Measurements from ENCODE around the gene SNTB2. TPM values are rescaled to one million over a fixed set of nuclear protein-coding genes. Genes with fewer than 3 reads are reported as not detected.

The SNTB2 gene
- total and polyA plus RNA-seq, 10 of the 15 experiments (the other 5 are each of a cell fraction or from before 2014, with no cell fraction given), result 1.2 to 15.7 (median 5.0) TPM

GRCh38 chr16:69351309-69352027 is 164.5 kb downstream of the SNTB2 start, which contains the start of gene TMED6:
Gene TMED6 (minus strand): TSS chr16:69351786. CDS start chr16:69351753, 33 bp downstream.
- Histone ChIP-seq H3K4me3 (no peak within 1 kb of the TSS), H3K9ac (ENCODE audit: control insufficient read depth, insufficient read depth, low read length) (no peak within 1 kb of the TSS), H3K79me2 (ENCODE audit: control insufficient read depth, insufficient read depth, low read length) (no peaks in the 10 kb centered on the region), H3K4me1 (ENCODE audit: control insufficient read depth, insufficient read depth, low read length) (no peaks in the 10 kb centered on the region; the same call in 1 of the 2 replicates), H3K36me3 (ENCODE audit: control insufficient read depth in 2 of 2, insufficient read depth in 2 of 2, low read length in 1 of 2) (peaks cover 0 to 4% of the 10 kb centered on the region in 2 experiments; a peak in 3 of 4 replicates), H3K27ac (ENCODE audit: control insufficient read depth, insufficient read depth) (no peak within 1 kb of the TSS), H3K9me3 (replicated peaks; ENCODE audit: control insufficient read depth, insufficient read depth, low read length) (no peaks in the 10 kb centered on the region), H2AFZ (ENCODE audit: control insufficient read depth, low read depth, low read length) (no peak within 1 kb of the TSS), H3K27me3 (replicated peaks in 1 of 2; ENCODE audit: control insufficient read depth in 2 of 2, insufficient read depth in 2 of 2, low read length in 1 of 2) (no peaks in the 10 kb centered on the region), H3K4me2 (ENCODE audit: control insufficient read depth, insufficient read depth) (no peak within 1 kb of the TSS), H4K20me1 (ENCODE audit: control insufficient read depth, insufficient read depth) (no peaks in the 10 kb centered on the region)
- RAD21 ChIA-PET (ENCODE audit: unreplicated experiment), result interaction anchor here (0.6 kb wide), 1 partner anchor 244 kb away, joined by 6 read pairs; no protein-coding TSS in a partner anchor
- POLR2A ChIA-PET, result interaction anchor here (0.6 kb wide), 1 partner anchor 46 kb away, joined by 4 read pairs; no protein-coding TSS in a partner anchor
- intact Hi-C loops (cut with micrococcal nuclease; ENCODE audit: unreplicated experiment) (no loop called here), in situ Hi-C loops (cut with MboI) (no loop called here)
- SMC1A ChIA-PET (ENCODE audit: uncharacterized antibody, unreplicated experiment), result interaction anchor here (1.0 kb wide), 1 partner anchor 11 kb away, joined by 3 read pairs; no protein-coding TSS in a partner anchor
- CTCF ChIA-PET, result interaction anchor here (1.3 kb wide), 1 partner anchor 403 kb away, joined by 4 read pairs; the partner anchor contains the start of gene NOB1
- no peak for DNase-seq (ENCODE audit: low read depth, low spot score)
- FAIRE-seq, result no peak
- TF ChIP-seq SMC3 (IDR thresholded peaks at IDR 0.05; ENCODE audit: borderline replicate concordance, low read length) (no peak), KAT2A (conservative IDR thresholded peaks at IDR 0.05; ENCODE audit: control insufficient read depth, low read depth, low read length) (no peak), MYB (IDR thresholded peaks at IDR 0.05; ENCODE audit: borderline replicate concordance, low read depth, low read length) (no peak), RBBP5 (conservative IDR thresholded peaks at IDR 0.05) (no peak), ZNF217 (IDR thresholded peaks at IDR 0.05) (no peak), IRF3 (IDR thresholded peaks at IDR 0.05) (no peak), ZBTB11 (CRISPR knock-in tag; IDR thresholded peaks at IDR 0.05) (no peak), SUZ12 (IDR thresholded peaks at IDR 0.05; ENCODE audit: unreplicated experiment) (no peak), ATF7 (IDR thresholded peaks at IDR 0.05; ENCODE audit: low read depth) (no peak), EP300 (IDR thresholded peaks at IDR 0.05; ENCODE audit: borderline replicate concordance in 1 of 2, control insufficient read depth in 1 of 2, low read depth in 2 of 2, low read length in 2 of 2) (no peak), CBX5 (IDR thresholded peaks at IDR 0.05; ENCODE audit: low read depth) (no peak), BCLAF1 (IDR thresholded peaks at IDR 0.05) (no peak), KLF5 (IDR thresholded peaks at IDR 0.05; ENCODE audit: partially characterized antibody) (no peak), NRF1 (conservative IDR thresholded peaks at IDR 0.05; ENCODE audit: low read depth, low read length) (no peak)
- WGBS (ENCODE audit: insufficient coverage, insufficient replicate concordance, low lambda C conversion rate, missing lambda C conversion rate), result 95% methylated on average over 12 of the region's 12 CpGs
- no peak for ATAC-seq
- BruUV-seq (replicated peaks), result no TSS peak
